HepG2 (cell line): ENCODE data around the gene HOXA5. TPM values are rescaled to one million over a fixed set of nuclear protein-coding genes. Genes with fewer than 3 reads are reported as not detected.

Experiments used
- FOSL2 ChIP-seq: sonication (generic); formaldehyde crosslinking; IDR thresholded peaks from 2 replicates; pipeline ENCODE4 v1.4.0; 2020; ENCODE audit warnings: missing genetic modification reagents
- GATAD1 ChIP-seq: IDR thresholded peaks from 2 replicates; pipeline ENCODE4 v1.6.1; 2016; ENCODE audit warnings: missing genetic modification reagents, missing compliant biosample characterization
- RBFOX2 ChIP-seq: fragments of 200-400 bp; formaldehyde crosslinking; IDR thresholded peaks from 2 replicates; pipeline ENCODE4 v1.6.1; 2017; ENCODE audit warnings: low read depth, mild to moderate bottlenecking, low read length
- TAF1 ChIP-seq: sonication (generic); formaldehyde crosslinking; IDR thresholded peaks from 2 replicates; pipeline ENCODE4 v1.4.0; 2020; ENCODE audit warnings: missing genetic modification reagents
- UBTF ChIP-seq: sonication (generic); formaldehyde crosslinking; IDR thresholded peaks from 2 replicates; pipeline ENCODE4 v1.4.0; 2020; ENCODE audit warnings: mild to moderate bottlenecking, missing genetic modification reagents
- ZFX ChIP-seq: sonication (generic); formaldehyde crosslinking; IDR thresholded peaks from 2 replicates; pipeline ENCODE4 v1.4.0; 2020; ENCODE audit warnings: mild to moderate bottlenecking, low read depth, missing genetic modification reagents, moderate library complexity
- ZMYM2 ChIP-seq: sonication (generic); formaldehyde crosslinking; IDR thresholded peaks from 2 replicates; pipeline ENCODE4 v1.8.0; 2022; ENCODE audit warnings: mild to moderate bottlenecking, missing genetic modification reagents
- ZNF367 ChIP-seq: sonication (generic); formaldehyde crosslinking; IDR thresholded peaks from 2 replicates; pipeline ENCODE4 v1.4.0; 2020; ENCODE audit warnings: missing genetic modification reagents, borderline replicate concordance
- ZNF687 ChIP-seq: sonication (generic); formaldehyde crosslinking; IDR thresholded peaks from 2 replicates; pipeline ENCODE4 v1.5.1; 2020; ENCODE audit warnings: mild to moderate bottlenecking, missing genetic modification reagents, moderate library complexity
- polyA plus RNA-seq, 8 experiments: library from polyadenylated mRNA; depleted of rRNA in 3 of 8; stranded (reverse) in 7 of 8; unstranded in 1 of 8; fragments of >200 nt; fragmentation: Illumina TruSeq in 4 of 8; extraction: Trizol in 4 of 8; gene quantifications; 2 replicates each; pipeline versions ENCODE4 v1.2.1 to v1.2.3, GENCODE V29; 2011 to 2016; ENCODE audit warnings: low read depth in 4 of 8, missing spikeins in 1 of 8, mixed read lengths in 1 of 8; ENCODE audit not compliant: insufficient read depth in 1 of 8
- total RNA-seq, 5 experiments: library from RNA; depleted of rRNA; stranded (reverse); fragments of >200 nt; fragmentation: Illumina TruSeq; extraction: Trizol; gene quantifications; 2 replicates each; pipeline ENCODE4 v1.2.3, GENCODE V29; 2016; ENCODE audit warnings: low read depth in 1 of 5

HOXA5 gene
- total and polyA plus RNA-seq, 2 of the 13 experiments (the other 11 are each of a cell fraction or from before 2014, with no cell fraction given), result 3.2 to 3.6 TPM

GRCh38 chr7:27095897-27096767, 47.3 kb downstream of the HOXA5 start, which contains the start of gene HOXA1 (continued):
- TF ChIP-seq UBTF (CRISPR knock-in tag), result peak; percentile 40; the same call in 1 of the 2 replicates
- no peak for TF ChIP-seq GATAD1
- 0 out of 2 replicates have a peak, but pooled peaks have one; percentile 16 for TF ChIP-seq ZMYM2
- peak; percentile 35; the same call in 1 of the 2 replicates for TF ChIP-seq ZFX (CRISPR knock-in tag)
- peak; percentile 38; the same call in 1 of the 2 replicates for TF ChIP-seq TAF1
- peak; percentile 71; the same call in 1 of the 2 replicates for TF ChIP-seq ZNF367 (CRISPR knock-in tag)
- TF ChIP-seq RBFOX2, result 0 out of 2 replicates have a peak, but pooled peaks have one; percentile 14
- TF ChIP-seq ZNF687 (CRISPR knock-in tag), result peak; percentile 57
- TF ChIP-seq FOSL2 (CRISPR knock-in tag), result peak; percentile 22; the same call in 1 of the 2 replicates
